Activated T-helper 1 cell treated with Interleukin-2 at 50 U/mL for 16 hours (primary cell): ENCODE results near the gene SMIM36.
"Not testable (repeated sequence)": the region's sequence is repeated elsewhere in the genome, so short reads cannot be mapped to it uniquely, and the experiment has no call there.

Experiments
- DNase-seq: peaks from one replicate; pipeline ENCODE4 v3.0.0-alpha.2; 2020; ENCODE audit warnings: low read depth

Gene SMIM36

GRCh38 chr17:55413825-55414489, 97.3 kb downstream of the SMIM36 start:
- no peak for DNase-seq

GRCh38 chr17:55411463-55411855, 99.8 kb downstream of the SMIM36 start:
- DNase-seq = no peak

GRCh38 chr17:55410722-55411462, 100.4 kb downstream of the SMIM36 start:
- DNase-seq = no peak

- no peak for DNase-seq
These were observed 102.0 kb downstream of the SMIM36 start for GRCh38 chr17:55409030-55409800.

GRCh38 chr17:55407641-55408566, 103.3 kb downstream of the SMIM36 start:
- no peak for DNase-seq

GRCh38 chr17:55405600-55405999, 105.7 kb downstream of the SMIM36 start:
- no peak for DNase-seq

- DNase-seq = not testable (repeated sequence)
These were observed 107.1 kb downstream of the SMIM36 start for GRCh38 chr17:55404197-55404596.

GRCh38 chr17:55402374-55402773, 108.9 kb downstream of the SMIM36 start:
- no peak for DNase-seq
